ENCODE data around the gene PEAK1. TPM values are rescaled to one million over a fixed set of nuclear protein-coding genes. Genes with fewer than 3 reads are reported as not detected.

The PEAK1 gene
- total RNA-seq, 4 donors from 2014 or later: 51.1 to 82.2 (median 58.1) TPM

DNA sequence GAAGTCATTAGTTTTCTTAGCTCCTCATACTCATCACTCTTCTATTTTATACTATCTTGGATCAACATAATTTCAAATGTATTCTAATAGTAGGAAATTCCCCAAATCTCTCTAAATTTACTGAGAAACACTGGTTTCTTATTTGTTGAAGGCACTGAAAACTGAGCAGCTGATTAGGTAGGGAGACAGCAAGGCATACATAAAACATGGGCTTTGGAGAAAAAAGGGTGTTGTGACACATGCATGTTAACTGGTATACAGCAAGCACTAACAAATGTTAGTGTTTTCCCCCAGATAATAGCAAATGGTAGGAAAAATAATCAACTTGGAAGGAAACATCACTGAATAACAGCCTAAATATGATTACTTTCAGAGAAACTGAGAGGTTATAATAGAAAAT lies 223.5 kb downstream of the PEAK1 start:
- Histone ChIP-seq H3K36me3 (peaks cover 0 to 17% (median 5%) of the 10 kb centered on the region in 4 donors), H3K9me3 (peaks cover 8 to 13% of the 10 kb centered on the region in 2 donors), H3K4me3 (no peak overlapping the region), H3K27me3 (no peaks in the 10 kb centered on the region), H3K27ac (no peak overlapping the region), H3K4me1 (no peaks in the 10 kb centered on the region)
- in situ Hi-C loops (cut with MboI; ENCODE audit: low pct_ligation_motif_present in 1 of 4, low pct_unique_long_range_greater_than_20kb in 1 of 4, low sequenced_read_pairs in 3 of 4) (no loop called here), intact Hi-C loops (cut with DNase I; ENCODE audit: low total_unique reads) (no loop called here)
- no peak for DNase-seq
- no peak for TF ChIP-seq EP300 (IDR thresholded peaks at IDR 0.05; ENCODE audit: low read depth)
- TF ChIP-seq POLR2AphosphoS5 (IDR thresholded peaks at IDR 0.05): no peak
- no peak for TF ChIP-seq POLR2A (IDR thresholded peaks at IDR 0.05)
- TF ChIP-seq, protein P1, sequence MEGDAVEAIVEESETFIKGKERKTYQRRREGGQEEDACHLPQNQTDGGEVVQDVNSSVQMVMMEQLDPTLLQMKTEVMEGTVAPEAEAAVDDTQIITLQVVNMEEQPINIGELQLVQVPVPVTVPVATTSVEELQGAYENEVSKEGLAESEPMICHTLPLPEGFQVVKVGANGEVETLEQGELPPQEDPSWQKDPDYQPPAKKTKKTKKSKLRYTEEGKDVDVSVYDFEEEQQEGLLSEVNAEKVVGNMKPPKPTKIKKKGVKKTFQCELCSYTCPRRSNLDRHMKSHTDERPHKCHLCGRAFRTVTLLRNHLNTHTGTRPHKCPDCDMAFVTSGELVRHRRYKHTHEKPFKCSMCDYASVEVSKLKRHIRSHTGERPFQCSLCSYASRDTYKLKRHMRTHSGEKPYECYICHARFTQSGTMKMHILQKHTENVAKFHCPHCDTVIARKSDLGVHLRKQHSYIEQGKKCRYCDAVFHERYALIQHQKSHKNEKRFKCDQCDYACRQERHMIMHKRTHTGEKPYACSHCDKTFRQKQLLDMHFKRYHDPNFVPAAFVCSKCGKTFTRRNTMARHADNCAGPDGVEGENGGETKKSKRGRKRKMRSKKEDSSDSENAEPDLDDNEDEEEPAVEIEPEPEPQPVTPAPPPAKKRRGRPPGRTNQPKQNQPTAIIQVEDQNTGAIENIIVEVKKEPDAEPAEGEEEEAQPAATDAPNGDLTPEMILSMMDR (IDR thresholded peaks at IDR 0.05): no peak

DNA sequence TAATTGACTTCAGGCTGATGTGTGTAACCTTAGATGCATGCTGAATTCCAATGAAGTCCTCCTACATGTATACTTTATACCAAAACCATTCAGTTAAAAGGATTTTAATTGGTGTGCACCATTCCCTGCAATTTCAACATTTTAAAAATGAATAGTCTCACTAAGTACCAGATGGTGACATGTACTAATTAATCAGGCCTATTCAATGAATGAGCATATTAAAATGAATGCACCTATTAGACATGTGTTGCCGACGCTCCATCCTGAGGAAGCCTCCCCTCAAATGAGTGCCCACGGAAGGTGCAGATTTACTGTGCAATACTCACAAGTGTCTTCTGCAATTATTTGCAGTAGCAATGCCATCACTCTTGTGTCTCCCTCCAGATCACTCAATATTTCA lies 224.3 kb downstream of the PEAK1 start:
- no peak for TF ChIP-seq POLR2AphosphoS5 (IDR thresholded peaks at IDR 0.05)
- TF ChIP-seq, protein P1 (IDR thresholded peaks at IDR 0.05): no peak
- no peak for TF ChIP-seq EP300 (IDR thresholded peaks at IDR 0.05; ENCODE audit: low read depth)
- TF ChIP-seq POLR2A (IDR thresholded peaks at IDR 0.05): no peak
- 100% methylated on average over 3 of the region's 3 CpGs; no CpG with 5 or more reads in 1 of the 2 donors for WGBS, 2 donors (ENCODE audit: low coverage in 1 of 2)
- H3K4me1 ChIP-seq: no peaks in the 10 kb centered on the region
- H3K36me3 ChIP-seq: peaks cover 0 to 17% (median 5%) of the 10 kb centered on the region in 4 donors
- H3K4me3 ChIP-seq: no peak overlapping the region
- no peak overlapping the region for H3K27ac ChIP-seq
- in situ Hi-C loops (cut with MboI; ENCODE audit: low pct_ligation_motif_present in 1 of 4, low pct_unique_long_range_greater_than_20kb in 1 of 4, low sequenced_read_pairs in 3 of 4): no loop called here
- no peaks in the 10 kb centered on the region for H3K27me3 ChIP-seq
- DNase-seq: no peak
- H3K9me3 ChIP-seq: peaks cover 8 to 13% of the 10 kb centered on the region in 2 donors
- intact Hi-C loops (cut with DNase I; ENCODE audit: low total_unique reads): no loop called here

DNA sequence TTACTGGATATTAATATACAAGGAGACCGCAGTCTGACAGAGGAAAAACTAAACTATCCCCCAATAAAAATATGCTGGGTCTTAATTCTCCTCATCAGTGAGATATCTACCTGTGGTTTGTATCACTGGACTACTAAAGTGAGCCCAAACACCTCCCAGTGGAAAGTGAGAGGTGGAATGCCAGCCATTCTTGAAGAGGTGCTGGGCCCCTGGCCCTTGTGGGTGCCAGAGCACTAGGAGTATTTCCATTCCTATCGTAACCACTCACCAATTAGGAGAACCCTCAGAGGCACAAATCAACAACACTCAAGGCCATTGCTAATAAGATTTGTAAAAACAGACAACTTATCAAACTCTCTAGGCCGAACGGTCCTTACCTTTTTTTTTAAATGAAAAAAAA lies 227.5 kb downstream of the PEAK1 start:
- in situ Hi-C loops (cut with MboI; ENCODE audit: low pct_ligation_motif_present in 1 of 4, low pct_unique_long_range_greater_than_20kb in 1 of 4, low sequenced_read_pairs in 3 of 4): no loop called here
- Histone ChIP-seq H3K9me3 (no peaks in the 10 kb centered on the region), H3K36me3 (peaks cover 0 to 4% (median 0%) of the 10 kb centered on the region in 4 donors), H3K27ac (no peak overlapping the region), H3K4me3 (no peak overlapping the region), H3K4me1 (peaks cover 0 to 10% (median 5%) of the 10 kb centered on the region in 4 donors), H3K27me3 (no peaks in the 10 kb centered on the region)
- DNase-seq: no peak
- 92 to 94% methylated on average over 4 of the region's 4 CpGs for WGBS, 2 donors (ENCODE audit: low coverage in 1 of 2)
- intact Hi-C loops (cut with DNase I; ENCODE audit: low total_unique reads): no loop called here
- TF ChIP-seq, protein P1 (IDR thresholded peaks at IDR 0.05): no peak
- no peak for TF ChIP-seq POLR2AphosphoS5 (IDR thresholded peaks at IDR 0.05)
- TF ChIP-seq POLR2A (IDR thresholded peaks at IDR 0.05): no peak
- no peak for TF ChIP-seq EP300 (IDR thresholded peaks at IDR 0.05; ENCODE audit: low read depth)

DNA sequence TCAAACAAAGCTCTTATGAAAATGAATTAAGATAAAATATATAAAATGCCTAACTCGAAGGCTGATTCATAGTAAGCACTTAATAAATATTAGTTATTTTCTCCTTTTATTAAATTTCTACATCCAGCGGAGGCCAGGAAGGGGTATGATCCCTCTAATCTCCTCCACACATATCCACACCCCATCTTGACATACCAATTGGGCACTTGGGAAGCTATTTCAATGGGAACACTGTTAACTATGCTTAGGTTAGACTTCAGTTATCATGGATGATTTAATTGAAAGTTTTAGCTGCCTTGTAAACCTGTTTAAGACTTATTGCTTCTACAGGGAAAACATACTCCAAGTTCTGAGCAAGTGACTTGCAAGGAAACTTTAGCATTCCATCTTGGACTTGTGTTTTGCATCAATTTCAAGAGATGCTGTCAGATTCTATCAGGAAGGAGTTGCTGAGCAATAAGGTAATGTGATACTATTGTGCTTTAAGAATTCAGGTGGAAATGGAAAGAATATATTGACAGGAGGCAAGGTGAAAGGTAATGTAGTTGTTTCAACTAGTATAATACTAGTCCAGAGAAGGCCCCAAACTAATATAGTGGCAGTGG lies 228.6 kb downstream of the PEAK1 start:
- intact Hi-C loops (cut with DNase I; ENCODE audit: low total_unique reads) (no loop called here), in situ Hi-C loops (cut with MboI; ENCODE audit: low pct_ligation_motif_present in 1 of 4, low pct_unique_long_range_greater_than_20kb in 1 of 4, low sequenced_read_pairs in 3 of 4) (no loop called here)
- WGBS, 2 donors (ENCODE audit: low coverage in 1 of 2): 92 to 100% methylated on average over 1 to 2 of the region's 2 CpGs
- no peak for DNase-seq
- H3K4me1 ChIP-seq: peaks cover 3 to 21% (median 15%) of the 10 kb centered on the region in 4 donors
- H3K4me3 ChIP-seq: no peak overlapping the region
- no peaks in the 10 kb centered on the region for H3K27me3 ChIP-seq
- H3K36me3 ChIP-seq: no peaks in the 10 kb centered on the region
- H3K27ac ChIP-seq: no peak overlapping the region
- no peaks in the 10 kb centered on the region for H3K9me3 ChIP-seq
- TF ChIP-seq POLR2AphosphoS5 (IDR thresholded peaks at IDR 0.05) (no peak), EP300 (IDR thresholded peaks at IDR 0.05; ENCODE audit: low read depth) (no peak), POLR2A (IDR thresholded peaks at IDR 0.05) (no peak)
- TF ChIP-seq, protein P1 (IDR thresholded peaks at IDR 0.05): no peak
